Fibroblast of mammary gland (primary cell): ENCODE data around the gene PTPRM.

Source experiments
- DNase-seq: peaks from one replicate; pipeline ENCODE4 v3.0.0-alpha.2; 2010; ENCODE audit warnings: low read depth
- H3K4me3 ChIP-seq: 2 replicates; pipeline ENCODE4 v1.5.1; 2011; ENCODE audit warnings: low read depth, mild to moderate bottlenecking, low read length, moderate library complexity; ENCODE audit not compliant: control insufficient read depth
- CTCF ChIP-seq: conservative IDR thresholded peaks from 2 replicates; pipeline ENCODE4 v1.5.1; 2011; ENCODE audit warnings: low read depth, low read length, inconsistent platforms; ENCODE audit not compliant: control insufficient read depth, insufficient read depth

Gene PTPRM

GRCh38 chr18:7844418-7844817, 277.3 kb downstream of the PTPRM start:
- no peak overlapping the region for H3K4me3 ChIP-seq
- DNase-seq = peak; percentile 33
- no peak for TF ChIP-seq CTCF

- no peak overlapping the region for H3K4me3 ChIP-seq
- DNase-seq = no peak
- no peak for TF ChIP-seq CTCF
Measured at GRCh38 chr18:7846335-7846734, 279.2 kb downstream of the PTPRM start.

GRCh38 chr18:7847357-7848053, 280.4 kb downstream of the PTPRM start:
- no peak for TF ChIP-seq CTCF
- H3K4me3 ChIP-seq = no peak overlapping the region
- DNase-seq = no peak

- no peak overlapping the region for H3K4me3 ChIP-seq
- no peak for TF ChIP-seq CTCF
- DNase-seq = no peak
Measured at GRCh38 chr18:7848054-7848412, 280.9 kb downstream of the PTPRM start.

- TF ChIP-seq CTCF = no peak
- no peak for DNase-seq
Measured at GRCh38 chr18:7850446-7850845, 283.3 kb downstream of the PTPRM start.

GRCh38 chr18:7855028-7855427, 287.9 kb downstream of the PTPRM start:
- no peak for TF ChIP-seq CTCF
- no peak overlapping the region for H3K4me3 ChIP-seq
- DNase-seq = no peak

More at GRCh38 chr18:7850446-7850845, 283.3 kb downstream of the PTPRM start:
- H3K4me3 ChIP-seq = no peak overlapping the region

GRCh38 chr18:7855671-7856070, 288.6 kb downstream of the PTPRM start:
- no peak overlapping the region for H3K4me3 ChIP-seq
- DNase-seq = no peak
- no peak for TF ChIP-seq CTCF
